HG03442 (cell line): Measurements from ENCODE around the gene TSPAN3.

Experiments
- ATAC-seq: cut with Tn5 transposase; IDR thresholded peaks from one replicate; pipeline ENCODE4 v1.9.1; 2021; ENCODE audit warnings: mild to moderate bottlenecking, moderate library complexity; ENCODE audit not compliant: unreplicated experiment

Gene TSPAN3

DNA sequence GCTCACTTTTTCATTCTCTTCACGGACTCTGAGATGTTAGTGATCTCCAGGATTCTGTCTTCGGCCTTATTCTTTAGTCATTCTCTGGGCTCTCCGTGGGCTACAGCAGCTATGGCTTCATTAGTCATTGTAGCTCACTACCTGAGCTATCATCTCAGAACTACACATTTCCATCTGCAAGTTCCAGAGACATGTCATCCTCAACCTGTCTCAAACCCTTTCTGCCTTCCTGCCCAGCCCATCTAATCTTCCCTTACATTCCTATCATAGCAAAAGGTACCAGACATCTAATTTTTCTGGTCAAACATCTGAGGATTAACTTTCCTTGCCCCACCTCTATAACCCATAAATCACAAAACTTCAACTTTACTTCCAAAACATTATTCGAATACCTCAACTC, 13.2 kb downstream of the TSPAN3 start:
- no peak for ATAC-seq

DNA sequence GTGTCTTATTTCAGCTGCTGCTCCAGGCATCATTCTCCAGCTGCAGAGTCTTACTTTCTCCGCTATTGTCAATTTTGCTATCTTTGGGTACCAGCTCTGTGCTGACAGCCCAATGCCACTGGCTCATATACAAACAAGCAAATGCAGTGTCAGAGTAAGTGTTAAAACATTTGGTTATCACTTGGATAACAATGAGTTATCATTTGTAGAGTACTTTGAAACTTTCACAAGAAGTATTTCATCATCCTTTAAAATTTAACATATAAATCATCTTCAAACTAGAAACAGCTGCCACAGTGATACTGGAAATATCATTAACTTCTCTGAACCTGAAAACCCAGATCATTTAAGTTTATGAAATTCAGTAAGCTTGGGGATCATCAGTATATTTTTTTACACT, 13.8 kb downstream of the TSPAN3 start:
- no peak for ATAC-seq

- ATAC-seq = no peak
These were observed 17.2 kb downstream of the TSPAN3 start for GRCh38 chr15:77053709-77054108.

- ATAC-seq = no peak
These were observed 18.4 kb downstream of the TSPAN3 start for GRCh38 chr15:77052556-77052955.

DNA sequence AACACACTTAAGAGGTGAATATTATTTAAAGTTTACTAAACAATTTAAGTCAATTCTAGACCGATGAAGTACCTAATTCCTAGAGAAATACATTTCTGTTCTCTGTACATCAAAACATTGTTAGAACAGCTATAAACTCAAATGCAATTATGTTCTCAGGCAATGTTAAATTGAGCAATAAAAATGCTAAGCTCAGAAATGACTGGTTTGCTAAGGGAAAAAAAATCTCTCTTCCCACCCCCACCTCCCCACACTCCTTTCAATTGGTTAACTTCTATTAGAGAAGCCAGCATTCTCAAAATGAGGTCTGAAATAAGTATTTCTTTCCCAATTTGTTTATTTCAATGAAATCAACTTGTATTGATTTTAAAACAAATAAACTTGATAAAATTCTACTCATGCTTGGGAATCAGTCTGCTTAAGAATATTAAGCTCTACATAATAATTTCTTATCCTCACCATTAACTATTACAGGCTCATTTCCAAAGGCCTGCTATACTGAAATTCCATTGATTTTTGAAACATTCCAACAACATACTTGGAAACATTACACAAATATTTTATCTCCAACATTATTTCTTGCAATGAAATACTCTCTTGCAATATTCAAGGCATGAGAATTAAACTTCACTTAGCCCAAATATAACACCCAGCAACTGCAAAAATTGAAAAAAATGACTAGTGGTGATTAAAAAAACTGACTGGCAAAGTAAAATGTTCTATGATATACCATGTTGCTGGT, 22.6 kb downstream of the TSPAN3 start:
- no peak for ATAC-seq

DNA sequence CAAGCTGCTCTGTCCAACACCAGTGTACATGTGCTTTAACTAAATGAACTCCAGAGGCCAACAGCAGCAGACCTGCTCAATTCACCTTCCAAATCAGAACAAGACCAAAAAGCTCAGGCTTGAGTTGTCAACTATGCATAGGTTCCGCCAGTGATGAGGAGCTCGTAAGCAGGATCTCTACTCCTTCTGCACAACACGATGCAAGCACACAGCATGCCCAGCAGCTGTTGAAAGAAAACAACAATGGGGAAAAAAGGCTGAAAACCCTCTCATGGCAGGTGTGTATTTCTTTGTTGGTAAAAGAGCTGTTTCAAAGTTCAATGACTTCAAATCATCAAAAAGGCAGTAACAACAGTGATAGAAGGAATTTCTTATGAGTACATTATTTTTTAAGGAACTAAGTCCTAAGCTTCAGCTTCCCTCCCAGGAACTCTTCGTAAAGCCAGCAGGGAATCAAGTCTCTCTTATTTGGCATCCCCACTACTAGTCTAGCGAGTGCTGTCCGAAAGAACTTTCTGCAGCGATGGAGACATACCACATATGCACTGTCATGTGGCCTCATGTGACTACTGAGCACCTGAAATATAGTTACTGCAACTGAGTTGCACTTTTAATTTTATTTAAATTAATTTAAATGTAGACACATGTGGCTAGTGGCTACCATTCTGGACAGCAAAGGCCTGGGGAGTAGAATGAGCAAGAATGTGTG, 24.1 kb downstream of the TSPAN3 start:
- ATAC-seq = no peak

DNA sequence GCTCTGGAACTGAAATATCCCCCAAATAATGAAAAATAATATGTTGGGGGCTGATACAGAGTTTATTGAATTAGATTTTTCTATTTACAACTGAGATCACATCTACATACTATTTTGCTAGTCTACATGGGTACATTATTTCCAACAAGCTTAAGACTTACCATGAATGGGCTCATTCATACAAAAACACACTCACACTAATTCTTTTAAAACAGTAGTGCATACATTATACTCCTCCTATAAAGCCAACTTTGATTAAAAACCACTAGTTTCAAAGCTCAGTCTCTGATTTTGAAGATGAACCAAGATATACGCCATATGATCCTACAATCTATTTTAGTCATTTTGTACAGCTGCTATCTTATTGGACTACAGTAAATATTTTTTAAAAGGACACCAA, 24.9 kb downstream of the TSPAN3 start:
- ATAC-seq = no peak

- ATAC-seq = no peak
These were observed 26.5 kb downstream of the TSPAN3 start for GRCh38 chr15:77044228-77045042.

DNA sequence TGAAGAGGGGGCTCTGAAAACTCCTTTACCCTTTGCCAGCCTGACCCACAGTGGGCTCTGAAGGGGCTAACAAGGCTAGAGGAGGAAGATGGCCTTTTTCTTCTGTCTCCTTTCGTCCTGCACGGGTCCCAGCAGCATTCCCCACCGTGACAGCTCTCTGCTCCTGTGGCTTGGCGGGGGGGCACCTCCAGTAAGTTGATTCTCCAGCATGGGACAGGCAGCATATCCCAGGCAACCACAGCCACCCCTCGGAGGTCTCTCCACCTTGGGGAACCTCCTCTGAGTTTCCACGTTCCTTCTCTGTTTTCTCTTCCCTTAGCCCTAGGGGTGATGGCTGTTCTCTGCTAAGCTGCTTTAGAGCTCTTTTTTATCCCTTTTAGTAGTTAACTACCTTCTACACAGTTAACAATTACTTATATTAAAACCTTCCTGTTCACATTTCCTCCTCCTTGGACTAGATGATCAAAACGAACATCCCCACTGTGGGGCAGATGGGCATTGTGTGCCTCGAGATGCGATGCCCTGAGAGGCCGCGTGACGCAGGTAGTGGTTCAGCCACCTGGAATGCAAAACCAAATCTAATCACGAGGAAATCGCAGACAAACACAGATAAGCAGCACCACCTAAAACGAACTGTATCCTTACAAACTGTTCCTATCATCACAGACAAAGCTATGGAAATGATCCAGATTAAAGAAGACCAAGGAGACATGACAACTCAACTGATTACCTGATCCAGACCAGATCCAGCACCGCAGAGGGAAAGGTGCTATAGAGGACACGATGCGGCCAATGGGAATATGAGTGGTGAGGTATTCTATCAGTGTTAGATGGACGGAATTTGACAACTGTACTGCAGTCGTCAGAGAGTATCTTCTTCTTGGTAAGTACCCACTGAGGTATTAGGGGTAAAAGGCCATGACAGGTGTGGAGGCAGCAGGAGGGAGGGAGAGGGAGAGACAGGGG, 27.7 kb downstream of the TSPAN3 start:
- no peak for ATAC-seq

DNA sequence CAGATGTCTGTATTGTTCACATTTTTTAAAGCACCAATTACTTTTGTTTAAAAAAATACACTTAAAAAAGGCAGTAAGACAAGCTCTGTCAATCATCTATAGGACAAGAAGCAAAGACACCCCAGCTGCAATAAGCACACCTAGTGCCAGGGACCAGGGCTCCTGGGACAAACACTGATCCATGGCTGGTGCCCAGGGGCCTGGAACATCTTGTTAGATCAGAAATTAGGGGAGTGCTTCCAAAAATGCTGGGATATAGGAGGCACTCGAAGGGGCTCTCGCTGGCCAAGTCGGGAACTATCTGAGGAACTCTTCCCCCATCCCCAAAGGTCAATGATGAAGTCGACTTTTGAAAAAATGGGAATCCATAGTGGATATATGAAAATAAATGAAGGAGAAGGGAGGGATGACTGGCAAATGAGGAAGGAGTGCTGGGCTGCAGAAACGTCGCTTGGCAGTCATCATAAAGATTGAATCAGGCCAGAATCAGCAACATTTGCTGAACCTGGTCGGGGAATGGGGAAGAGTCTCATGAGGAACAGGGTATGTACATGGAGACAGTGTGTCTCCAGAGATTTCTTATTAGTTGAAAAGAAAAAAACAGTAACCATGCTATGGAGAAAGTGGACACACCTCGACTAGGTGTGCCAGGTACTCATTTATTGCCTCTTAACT, 28.5 kb downstream of the TSPAN3 start:
- no peak for ATAC-seq

DNA sequence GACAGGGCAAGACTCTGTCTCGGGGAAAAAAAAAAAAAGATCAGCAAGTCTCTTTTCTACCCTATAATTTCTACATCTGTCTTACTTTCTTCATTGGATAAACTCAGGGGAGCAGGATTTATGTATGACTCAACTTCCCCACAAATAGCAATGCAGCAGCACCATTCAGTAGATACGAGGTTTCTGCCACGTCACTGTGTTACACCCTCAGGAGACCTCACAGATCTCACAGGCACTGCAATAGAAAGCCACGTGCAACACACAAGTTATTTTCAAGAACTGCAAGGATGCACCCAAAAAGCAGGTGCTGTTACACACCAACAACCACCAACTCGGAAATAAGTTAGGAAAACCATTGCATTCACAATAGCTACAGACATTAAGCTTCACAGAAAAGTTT, 30.2 kb downstream of the TSPAN3 start:
- no peak for ATAC-seq

- ATAC-seq = no peak
These were observed 31.1 kb downstream of the TSPAN3 start for GRCh38 chr15:77039848-77040247.

- ATAC-seq = no peak
These were observed 31.7 kb downstream of the TSPAN3 start for GRCh38 chr15:77039217-77039533.

GRCh38 chr15:77038312-77039216, 32.3 kb downstream of the TSPAN3 start:
- ATAC-seq = no peak

- no peak for ATAC-seq
These were observed 33.3 kb downstream of the TSPAN3 start for GRCh38 chr15:77037388-77038209.

DNA sequence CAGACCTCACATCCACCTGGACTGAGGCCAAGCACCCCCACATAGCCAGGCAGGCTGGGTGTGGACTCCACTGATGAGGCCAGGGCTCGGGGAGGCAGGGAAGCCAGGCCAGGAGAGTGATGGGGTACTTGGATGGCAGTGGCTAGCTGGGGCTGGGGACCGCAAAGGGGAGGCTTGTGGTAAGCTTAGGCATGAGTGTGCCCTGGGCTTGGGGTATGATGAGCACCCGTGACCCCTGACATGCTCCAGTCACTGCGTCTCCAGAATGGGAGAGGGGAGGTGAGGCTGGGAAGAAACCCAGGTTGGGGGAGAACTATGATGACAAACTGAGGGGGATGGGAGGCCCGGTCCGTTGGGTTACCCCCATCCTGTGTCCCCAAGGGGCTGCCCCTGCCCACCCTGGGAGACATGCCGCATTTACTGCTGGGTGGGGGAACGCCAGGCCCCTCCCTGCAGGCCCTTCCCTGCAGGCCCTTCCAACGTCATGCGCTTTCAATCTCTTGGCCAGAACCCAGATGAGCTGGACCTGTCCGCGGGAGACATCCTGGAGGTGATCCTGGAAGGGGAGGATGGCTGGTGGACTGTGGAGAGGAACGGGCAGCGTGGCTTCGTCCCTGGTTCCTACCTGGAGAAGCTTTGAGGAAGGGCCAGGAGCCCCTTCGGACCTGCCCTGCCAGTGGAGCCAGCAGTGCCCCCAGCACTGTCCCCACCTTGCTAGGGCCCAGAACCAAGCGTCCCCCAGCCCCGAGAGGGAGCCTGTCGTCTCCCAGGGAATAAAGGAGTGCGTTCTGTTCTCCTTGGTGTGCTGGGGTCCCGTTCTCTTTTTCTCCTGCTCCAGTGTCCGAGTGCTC, 34.1 kb downstream of the TSPAN3 start:
- ATAC-seq = no peak

GRCh38 chr15:77035999-77036471, 34.9 kb downstream of the TSPAN3 start:
- ATAC-seq = no peak
